Stimulated activated naive CD8-positive, alpha-beta T cell treated with anti-CD3 and anti-CD28 coated beads, Interleukin-15, amount 100 ng/mL, for 72 hours (primary cell): ENCODE data around the gene LGALS1.
A peak's percentile ranks its signal among the peaks of the same experiment; 100 is the strongest.
"Not testable (repeated sequence)": the region's sequence is repeated elsewhere in the genome, so short reads cannot be mapped to it uniquely, and the experiment has no call there.

ENCODE experiments used
- ATAC-seq: fragments of 150-1000 bp; cut with Tn5 transposase; 2 replicates; pipeline ENCODE4 v1.10.0; 2021; ENCODE audit warnings: mild to moderate bottlenecking, moderate library complexity
- DNase-seq, 2 donors: peaks; one replicate each; pipeline ENCODE4 v3.0.0; 2021 to 2022
- H3K27ac Mint-ChIP-seq, 2 donors: one replicate each; pipeline ENCODE4 v1.8.0; 2022; ENCODE audit warnings: mild to moderate bottlenecking in 2 of 2, mixed read lengths in 2 of 2, moderate library complexity in 2 of 2
- H3K27me3 Mint-ChIP-seq: one replicate; pipeline ENCODE4 v1.8.0; 2022; ENCODE audit warnings: mixed read lengths
- H3K4me1 Mint-ChIP-seq: one replicate; pipeline ENCODE4 v1.8.0; 2022; ENCODE audit warnings: mild to moderate bottlenecking, mixed read lengths
- H3K4me3 Mint-ChIP-seq, 2 donors: one replicate each; pipeline ENCODE4 v1.8.0; 2022; ENCODE audit warnings: mild to moderate bottlenecking in 2 of 2, mixed read lengths in 2 of 2, moderate library complexity in 1 of 2
- H3K9me3 Mint-ChIP-seq, 2 donors: one replicate each; pipeline ENCODE4 v1.8.0; 2022; ENCODE audit warnings: mixed read lengths in 2 of 2

LGALS1 gene

GRCh38 chr22:37686002-37686982, 10.9 kb downstream of the LGALS1 start, which contains the start of gene NOL12:
TSS of gene NOL12 (plus strand) at chr22:37686343. CDS start at chr22:37686393, 50 bp downstream.
- peak within 1 kb of the TSS; percentile 98 to 99 for H3K4me3 Mint-ChIP-seq
- DNase-seq (peak; percentile 81 to 82), ATAC-seq (peak; percentile 93)
- H3K4me1 Mint-ChIP-seq = peaks cover 41% of the 10 kb centered on the region
- no peaks in the 10 kb centered on the region for H3K27me3 Mint-ChIP-seq
- no peaks in the 10 kb centered on the region for H3K9me3 Mint-ChIP-seq
- peak within 1 kb of the TSS; percentile 96 to 97 for H3K27ac Mint-ChIP-seq

- Mint-ChIP-seq H3K9me3 (no peaks in the 10 kb centered on the region), H3K4me3 (no peak overlapping the region), H3K4me1 (peaks cover 35% of the 10 kb centered on the region), H3K27ac (no peak overlapping the region), H3K27me3 (no peaks in the 10 kb centered on the region)
- DNase-seq (no peak), ATAC-seq (no peak)
These were observed 15.0 kb downstream of the LGALS1 start for GRCh38 chr22:37690407-37690806.

- Mint-ChIP-seq H3K27me3 (no peaks in the 10 kb centered on the region), H3K9me3 (no peaks in the 10 kb centered on the region), H3K4me1 (peaks cover 35% of the 10 kb centered on the region), H3K27ac (no peak overlapping the region), H3K4me3 (no peak overlapping the region)
- ATAC-seq = no peak
- DNase-seq = no peak
These were observed 15.6 kb downstream of the LGALS1 start for GRCh38 chr22:37690901-37691504.

DNA sequence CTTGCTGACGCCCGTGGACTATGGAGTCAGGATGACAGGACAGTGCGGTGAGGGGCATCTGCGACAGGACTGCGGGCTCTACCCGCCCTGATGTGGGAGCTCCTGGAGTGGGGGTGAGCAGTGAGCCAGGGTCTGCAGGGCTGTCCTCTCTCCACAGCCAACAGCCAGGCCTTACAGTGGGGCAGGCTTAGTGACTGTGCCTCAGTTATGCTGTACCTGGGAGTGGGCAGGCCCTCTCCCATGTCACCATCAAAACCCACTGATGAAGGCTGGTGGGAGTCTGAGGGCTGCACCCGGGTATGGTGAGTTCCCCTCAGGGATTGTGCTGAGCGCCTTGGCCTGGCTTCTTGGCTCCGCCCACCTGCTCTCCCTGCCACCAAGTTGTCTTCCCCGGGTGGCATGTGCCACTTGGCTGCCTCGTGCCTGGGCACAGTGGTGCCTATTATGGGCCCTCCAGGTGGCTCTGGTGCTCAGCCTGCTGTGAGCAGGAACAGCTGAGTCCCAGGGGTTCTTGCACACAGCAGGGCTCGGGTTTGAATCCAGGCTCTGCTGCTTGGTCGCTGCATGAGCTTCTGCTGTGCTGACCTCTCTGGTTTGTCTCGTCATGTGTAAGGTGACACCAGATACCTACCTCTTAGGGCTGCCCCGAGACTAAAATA, 17.3 kb downstream of the LGALS1 start:
- no peaks in the 10 kb centered on the region for H3K9me3 Mint-ChIP-seq
- peaks cover 31% of the 10 kb centered on the region for H3K4me1 Mint-ChIP-seq
- no peaks in the 10 kb centered on the region for H3K27me3 Mint-ChIP-seq
- no peak overlapping the region for H3K4me3 Mint-ChIP-seq
- no peak overlapping the region for H3K27ac Mint-ChIP-seq
- ATAC-seq (no peak), DNase-seq (no peak)

GRCh38 chr22:37694131-37694530, 18.7 kb downstream of the LGALS1 start:
- H3K4me1 Mint-ChIP-seq = peaks cover 21% of the 10 kb centered on the region
- H3K4me3 Mint-ChIP-seq, H3K27ac Mint-ChIP-seq, H3K27me3 Mint-ChIP-seq, H3K9me3 Mint-ChIP-seq, ATAC-seq, DNase-seq: not testable (repeated sequence)

GRCh38 chr22:37696260-37696656, 20.8 kb downstream of the LGALS1 start:
- ATAC-seq = peak; percentile 29
- DNase-seq, H3K9me3 Mint-ChIP-seq, H3K27me3 Mint-ChIP-seq, H3K27ac Mint-ChIP-seq: not testable (repeated sequence)
- peaks cover 21% of the 10 kb centered on the region for H3K4me1 Mint-ChIP-seq
- H3K4me3 Mint-ChIP-seq = peak overlapping the region; percentile 44 to 78

- peak; percentile 99 for ATAC-seq
- peak; percentile 80 to 84 for DNase-seq
- Mint-ChIP-seq H3K9me3 (no peaks in the 10 kb centered on the region), H3K4me1 (peaks cover 21% of the 10 kb centered on the region), H3K4me3 (peak within 1 kb of the TSS; percentile 44 to 78), H3K27me3 (no peaks in the 10 kb centered on the region), H3K27ac (peak within 1 kb of the TSS in 1 of 2 donors; percentile 58)
These were observed 21.5 kb downstream of the LGALS1 start, which contains the start of gene TRIOBP for GRCh38 chr22:37696657-37697537. TSS of gene TRIOBP (plus strand) at chr22:37697048. CDS start at chr22:37701366, 4,318 bp downstream.

- no peak overlapping the region for H3K4me3 Mint-ChIP-seq
- no peaks in the 10 kb centered on the region for H3K27me3 Mint-ChIP-seq
- no peak overlapping the region for H3K27ac Mint-ChIP-seq
- ATAC-seq (no peak), DNase-seq (no peak)
- H3K9me3 Mint-ChIP-seq = no peaks in the 10 kb centered on the region
- peaks cover 21% of the 10 kb centered on the region for H3K4me1 Mint-ChIP-seq
These were observed 22.1 kb downstream of the LGALS1 start for GRCh38 chr22:37697538-37697835.

GRCh38 chr22:37701141-37701786, 25.8 kb downstream of the LGALS1 start:
- peaks cover 9% of the 10 kb centered on the region for H3K4me1 Mint-ChIP-seq
- ATAC-seq (no peak), DNase-seq (no peak)
- no peaks in the 10 kb centered on the region for H3K9me3 Mint-ChIP-seq
- H3K27ac Mint-ChIP-seq = no peak overlapping the region
- H3K4me3 Mint-ChIP-seq = no peak overlapping the region
- no peaks in the 10 kb centered on the region for H3K27me3 Mint-ChIP-seq

DNA sequence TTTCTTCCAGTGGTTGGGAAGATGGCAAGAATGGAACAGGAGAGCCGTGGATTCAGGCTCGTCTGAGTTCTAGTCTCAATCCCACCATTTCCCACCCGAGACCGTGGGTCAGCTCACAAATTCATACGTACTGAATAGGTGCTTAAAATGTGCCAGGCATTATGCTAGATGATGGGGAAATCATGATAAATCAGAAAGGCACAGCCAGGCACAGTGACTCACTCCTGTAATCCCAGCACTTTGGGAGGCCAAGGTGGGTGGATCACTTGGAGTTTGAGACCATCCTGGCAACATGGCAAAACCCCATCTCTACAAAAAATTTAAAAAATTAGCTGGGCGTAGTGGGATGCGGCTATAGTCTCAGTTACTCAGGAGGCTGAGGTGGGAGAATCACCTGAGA, 28.5 kb downstream of the LGALS1 start:
- ATAC-seq = no peak
- Mint-ChIP-seq H3K4me1 (no peaks in the 10 kb centered on the region), H3K27ac (no peak overlapping the region)

GRCh38 chr22:37704645-37705044, 29.2 kb downstream of the LGALS1 start:
- H3K4me1 Mint-ChIP-seq = no peaks in the 10 kb centered on the region
- peak overlapping the region in 1 of 2 donors; percentile 31 for H3K27ac Mint-ChIP-seq
- no peaks in the 10 kb centered on the region for H3K9me3 Mint-ChIP-seq
- DNase-seq (no peak), ATAC-seq (no peak)
- no peaks in the 10 kb centered on the region for H3K27me3 Mint-ChIP-seq
- no peak overlapping the region for H3K4me3 Mint-ChIP-seq

More for the DNA sequence above, 28.5 kb downstream of the LGALS1 start:
- DNase-seq = no peak
- no peaks in the 10 kb centered on the region for H3K9me3 Mint-ChIP-seq
- H3K27me3 Mint-ChIP-seq = no peaks in the 10 kb centered on the region
- H3K4me3 Mint-ChIP-seq = no peak overlapping the region

- H3K4me3 Mint-ChIP-seq = no peak overlapping the region
- H3K4me1 Mint-ChIP-seq = no peaks in the 10 kb centered on the region
- ATAC-seq = no peak
- no peaks in the 10 kb centered on the region for H3K27me3 Mint-ChIP-seq
- no peak for DNase-seq
- no peak overlapping the region for H3K27ac Mint-ChIP-seq
- H3K9me3 Mint-ChIP-seq = no peaks in the 10 kb centered on the region
These were observed 29.8 kb downstream of the LGALS1 start for GRCh38 chr22:37705205-37705604.

DNA sequence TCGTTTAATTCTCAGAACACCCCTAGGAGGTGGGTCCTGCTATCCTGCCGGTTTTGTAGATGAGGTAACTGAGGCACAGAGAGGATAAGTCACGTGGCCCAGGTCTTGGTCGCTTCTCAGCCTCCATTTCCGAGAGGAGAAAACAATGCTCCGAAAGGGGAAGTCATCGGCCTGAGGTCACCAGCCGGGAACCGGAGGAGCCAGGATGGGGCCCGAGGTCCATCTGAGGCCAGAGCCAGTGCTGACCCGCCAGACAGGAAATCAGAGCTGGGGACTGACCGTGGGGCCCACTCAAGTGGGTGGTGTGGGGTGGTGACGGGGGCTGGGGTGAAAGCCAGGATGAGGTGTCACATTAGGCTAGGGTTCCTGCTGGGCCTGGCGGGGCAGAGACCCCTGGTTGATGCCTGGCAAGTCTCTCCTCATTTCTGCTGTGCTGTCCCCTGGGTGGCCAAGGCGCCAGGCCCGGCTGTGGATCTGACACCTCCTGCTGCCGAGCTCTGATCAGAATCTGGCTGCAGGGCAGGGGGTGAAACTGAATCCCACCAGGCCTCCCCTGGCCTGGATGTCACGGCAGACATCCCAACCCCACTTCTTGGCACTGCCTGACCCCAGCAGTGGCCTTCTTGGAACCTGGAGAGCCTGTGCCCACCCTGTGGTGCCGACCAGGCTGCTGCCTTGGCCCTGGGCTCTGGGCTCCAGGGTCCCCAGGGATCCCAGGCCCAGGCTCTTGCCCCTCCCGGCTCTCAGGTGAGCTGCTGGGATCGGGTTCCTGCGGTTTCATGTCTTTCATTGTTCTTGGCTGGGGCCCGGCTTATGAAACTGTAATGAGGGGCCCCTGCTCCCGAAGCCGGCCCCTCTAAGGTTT, 33.4 kb downstream of the LGALS1 start:
- Mint-ChIP-seq H3K9me3 (no peaks in the 10 kb centered on the region), H3K4me3 (no peak overlapping the region), H3K27me3 (no peaks in the 10 kb centered on the region), H3K27ac (no peak overlapping the region), H3K4me1 (peaks cover 5% of the 10 kb centered on the region)
- DNase-seq (no peak), ATAC-seq (no peak)

- H3K27me3 Mint-ChIP-seq = no peaks in the 10 kb centered on the region
- H3K9me3 Mint-ChIP-seq = no peaks in the 10 kb centered on the region
- DNase-seq (no peak), ATAC-seq (no peak)
- no peak overlapping the region for H3K4me3 Mint-ChIP-seq
- H3K27ac Mint-ChIP-seq = no peak overlapping the region
- H3K4me1 Mint-ChIP-seq = peaks cover 5% of the 10 kb centered on the region
These were observed 34.0 kb downstream of the LGALS1 start for GRCh38 chr22:37709445-37709765.
